ENCODE data around the gene CHCT1. TPM values are rescaled to one million over a fixed set of nuclear protein-coding genes. Genes with fewer than 3 reads are reported as not detected.

The CHCT1 gene
- total RNA-seq, 1 experiment from 2014 or later, result not detected

GRCh38 chr17:60393840-60394723 is 28.2 kb upstream of the CHCT1 start:
- BruUV-seq (replicated peaks), result no TSS peak
- H4K20me1 ChIP-seq (ENCODE audit: low read length), result no peaks in the 10 kb centered on the region
- ChIA-PET POLR2A (ENCODE audit: unreplicated experiment) (no interaction called here), CTCF (no interaction called here)
- H3K27ac ChIP-seq (ENCODE audit: low read length), result no peak overlapping the region
- H3F3A ChIP-seq (ENCODE audit: low read length, unreplicated experiment), result no peaks in the 10 kb centered on the region
- peaks cover 19% of the 10 kb centered on the region for H3K4me1 ChIP-seq (ENCODE audit: insufficient read depth, low read length)
- no peak overlapping the region for H3K4me2 ChIP-seq (ENCODE audit: low read length)
- no peaks in the 10 kb centered on the region for H3K27me3 ChIP-seq (ENCODE audit: low read length)
- ATAC-seq, result no peak
- no peak for TF ChIP-seq EZH2phosphoT487 (IDR thresholded peaks at IDR 0.05; ENCODE audit: borderline replicate concordance, low read length)
- TF ChIP-seq EZH2 (IDR thresholded peaks at IDR 0.05; ENCODE audit: low read length, unreplicated experiment), result no peak
- TF ChIP-seq CTCF (conservative IDR thresholded peaks at IDR 0.05; ENCODE audit: low read depth, low read length), result no peak
- H3K9ac ChIP-seq (ENCODE audit: low read length), result no peak overlapping the region
- no peaks in the 10 kb centered on the region for H3K36me3 ChIP-seq (ENCODE audit: low read depth, low read length)
- peaks cover 28% of the 10 kb centered on the region for H3K79me2 ChIP-seq (ENCODE audit: low read length)
- intact Hi-C loops (cut with micrococcal nuclease), result loop anchor here (5.0 kb wide), 1 partner anchor 72 kb away; no protein-coding TSS in a partner anchor
- no peak overlapping the region for H3K4me3 ChIP-seq (ENCODE audit: low read length)
- no peaks in the 10 kb centered on the region for H3K9me2 ChIP-seq (replicated peaks; ENCODE audit: low read length)
- no peak overlapping the region for H2AFZ ChIP-seq (ENCODE audit: low read length)
- DNase-seq, result no peak
- no peaks in the 10 kb centered on the region for H3K9me3 ChIP-seq (ENCODE audit: low read length)

GRCh38 chr17:60395508-60396065 is 26.7 kb upstream of the CHCT1 start:
- ChIA-PET POLR2A (ENCODE audit: unreplicated experiment) (no interaction called here), CTCF (no interaction called here)
- ATAC-seq (no peak), DNase-seq (no peak)
- Histone ChIP-seq H3K27ac (ENCODE audit: low read length) (no peak overlapping the region), H3K4me3 (ENCODE audit: low read length) (no peak overlapping the region), H3K9ac (ENCODE audit: low read length) (no peak overlapping the region), H3K36me3 (ENCODE audit: low read depth, low read length) (no peaks in the 10 kb centered on the region), H3K9me2 (replicated peaks; ENCODE audit: low read length) (no peaks in the 10 kb centered on the region), H2AFZ (ENCODE audit: low read length) (no peak overlapping the region), H3K9me3 (ENCODE audit: low read length) (no peaks in the 10 kb centered on the region), H3K79me2 (ENCODE audit: low read length) (peaks cover 13% of the 10 kb centered on the region), H3K4me1 (ENCODE audit: insufficient read depth, low read length) (peaks cover 10% of the 10 kb centered on the region), H3F3A (ENCODE audit: low read length, unreplicated experiment) (no peaks in the 10 kb centered on the region), H4K20me1 (ENCODE audit: low read length) (no peaks in the 10 kb centered on the region), H3K27me3 (ENCODE audit: low read length) (no peaks in the 10 kb centered on the region), H3K4me2 (ENCODE audit: low read length) (no peak overlapping the region)
- no TSS peak for BruUV-seq (replicated peaks)
- TF ChIP-seq CTCF (conservative IDR thresholded peaks at IDR 0.05; ENCODE audit: low read depth, low read length) (no peak), EZH2 (IDR thresholded peaks at IDR 0.05; ENCODE audit: low read length, unreplicated experiment) (no peak), EZH2phosphoT487 (IDR thresholded peaks at IDR 0.05; ENCODE audit: borderline replicate concordance, low read length) (no peak)
- intact Hi-C loops (cut with micrococcal nuclease), result no loop called here

- ChIA-PET CTCF (no interaction called here), POLR2A (ENCODE audit: unreplicated experiment) (interaction anchor here (1.0 kb wide), 1 partner anchor 147 kb away, joined by 5 read pairs; no protein-coding TSS in a partner anchor)
- H3K27me3 ChIP-seq (ENCODE audit: low read length), result no peaks in the 10 kb centered on the region
- H3K9me2 ChIP-seq (replicated peaks; ENCODE audit: low read length), result no peaks in the 10 kb centered on the region
- H2AFZ ChIP-seq (ENCODE audit: low read length), result peak overlapping the region; percentile 36; the same call in 1 of the 2 replicates
- no peaks in the 10 kb centered on the region for H4K20me1 ChIP-seq (ENCODE audit: low read length)
- H3K36me3 ChIP-seq (ENCODE audit: low read depth, low read length), result no peaks in the 10 kb centered on the region
- H3K79me2 ChIP-seq (ENCODE audit: low read length), result peaks cover 5% of the 10 kb centered on the region
- no peaks in the 10 kb centered on the region for H3K9me3 ChIP-seq (ENCODE audit: low read length)
- H3F3A ChIP-seq (ENCODE audit: low read length, unreplicated experiment), result no peaks in the 10 kb centered on the region
- H3K4me2 ChIP-seq (ENCODE audit: low read length), result no peak overlapping the region
- no peak overlapping the region for H3K4me3 ChIP-seq (ENCODE audit: low read length)
- no peak overlapping the region for H3K27ac ChIP-seq (ENCODE audit: low read length)
- intact Hi-C loops (cut with micrococcal nuclease), result no loop called here
- ATAC-seq, result no peak
- H3K9ac ChIP-seq (ENCODE audit: low read length), result no peak overlapping the region
- TF ChIP-seq CTCF (conservative IDR thresholded peaks at IDR 0.05; ENCODE audit: low read depth, low read length) (no peak), EZH2phosphoT487 (IDR thresholded peaks at IDR 0.05; ENCODE audit: borderline replicate concordance, low read length) (no peak), EZH2 (IDR thresholded peaks at IDR 0.05; ENCODE audit: low read length, unreplicated experiment) (no peak)
- DNase-seq, result no peak
- no TSS peak for BruUV-seq (replicated peaks)
- peaks cover 9% of the 10 kb centered on the region for H3K4me1 ChIP-seq (ENCODE audit: insufficient read depth, low read length)
Observed at GRCh38 chr17:60396412-60396811, 25.9 kb upstream of the CHCT1 start.

Measured in PC-3 (cell line).